ENCODE measurements around the gene AKT3.
"Not testable (repeated sequence)": the region's sequence is repeated elsewhere in the genome, so short reads cannot be mapped to it uniquely, and the experiment has no call there.

The AKT3 gene

DNA sequence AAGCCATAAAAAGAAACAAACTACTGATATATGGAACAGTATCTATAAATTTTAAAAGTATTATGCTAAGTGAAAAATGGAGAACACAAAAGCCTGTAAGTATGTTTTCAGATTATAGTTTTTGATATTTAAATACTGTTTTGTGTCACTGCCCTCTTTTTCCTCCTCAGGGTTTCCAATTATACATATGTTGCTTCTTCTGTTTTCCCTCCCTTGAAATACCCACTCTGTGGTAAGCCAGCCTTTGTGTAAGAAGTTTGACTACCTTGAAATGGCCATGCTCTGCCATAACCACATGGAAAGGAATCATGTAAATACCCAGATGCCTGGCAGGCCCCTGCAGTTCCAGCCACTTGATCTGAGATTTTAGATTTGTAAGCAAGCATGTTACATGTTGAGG is 248.3 kb downstream of the AKT3 start:
- no peak for DNase-seq (ENCODE audit: low read depth in 2 of 2)

DNA sequence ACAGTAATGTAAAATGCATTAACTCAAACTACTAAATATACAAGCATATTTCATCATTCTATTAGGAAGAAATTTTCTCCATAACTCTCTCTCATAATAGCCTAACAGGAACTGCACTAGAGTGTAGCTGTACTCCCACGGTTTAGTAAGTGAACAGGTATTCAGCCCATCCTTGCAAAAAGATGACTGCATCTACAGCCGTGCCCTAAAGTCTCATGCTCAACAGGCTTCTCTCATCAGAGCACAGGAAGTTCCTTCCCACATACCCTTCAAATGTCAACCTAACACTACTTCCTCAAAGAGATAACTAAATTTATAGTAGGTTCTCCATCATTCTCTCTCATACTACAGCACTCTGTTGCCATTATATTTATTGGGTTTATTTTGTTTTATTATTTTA is 251.6 kb downstream of the AKT3 start:
- DNase-seq (ENCODE audit: low read depth in 2 of 2) = no peak

DNA sequence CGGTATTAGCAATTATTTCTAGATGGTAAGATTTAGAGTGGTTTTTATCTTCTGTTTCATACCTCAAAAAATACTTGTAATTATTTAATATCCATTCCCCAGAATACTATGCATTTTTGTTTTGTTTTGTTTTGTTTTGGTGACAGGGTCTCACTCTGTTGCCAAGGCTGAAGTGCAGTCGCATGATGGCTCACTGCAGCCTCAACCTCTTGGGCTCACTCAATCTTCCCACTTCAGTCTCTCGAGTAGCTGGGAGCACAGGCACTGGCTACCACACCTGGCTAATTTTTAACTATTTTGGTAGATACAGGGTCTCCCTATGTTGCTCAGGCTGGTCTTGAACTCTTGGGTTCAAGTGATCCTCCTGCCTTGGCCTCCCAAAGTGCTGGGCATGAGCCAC is 252.7 kb downstream of the AKT3 start:
- no peak for DNase-seq (ENCODE audit: low read depth in 2 of 2)

DNA sequence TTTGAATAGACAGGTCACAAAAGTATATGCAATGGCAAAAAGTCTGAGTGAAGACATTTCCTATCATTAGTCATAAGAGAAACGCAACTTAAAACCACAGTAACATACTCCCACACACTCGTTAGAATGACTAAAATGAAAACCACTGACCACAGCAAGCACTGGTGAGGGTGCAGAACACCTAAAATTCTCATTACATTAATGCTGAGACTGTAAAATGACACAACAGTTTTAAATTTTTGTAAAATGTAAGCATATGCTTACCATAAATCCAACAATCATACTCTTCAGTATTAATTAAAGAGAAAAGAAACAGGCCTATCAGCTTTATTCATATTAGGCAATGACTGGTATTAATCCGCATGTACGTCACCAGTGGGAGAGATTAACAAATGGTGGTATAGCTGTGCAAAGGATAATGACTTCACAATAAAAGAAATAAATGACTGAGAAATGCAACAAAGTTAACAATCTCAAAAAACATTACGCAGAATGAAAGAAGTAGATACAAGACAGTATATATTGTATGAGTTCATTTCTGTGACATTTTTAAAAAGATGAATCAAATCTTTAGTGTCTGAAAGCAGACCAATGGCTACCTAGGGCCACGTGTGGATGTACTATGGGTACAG is 253.5 kb downstream of the AKT3 start:
- peak in 1 of 2 donors; percentile 7 for DNase-seq (ENCODE audit: low read depth in 2 of 2)

DNA sequence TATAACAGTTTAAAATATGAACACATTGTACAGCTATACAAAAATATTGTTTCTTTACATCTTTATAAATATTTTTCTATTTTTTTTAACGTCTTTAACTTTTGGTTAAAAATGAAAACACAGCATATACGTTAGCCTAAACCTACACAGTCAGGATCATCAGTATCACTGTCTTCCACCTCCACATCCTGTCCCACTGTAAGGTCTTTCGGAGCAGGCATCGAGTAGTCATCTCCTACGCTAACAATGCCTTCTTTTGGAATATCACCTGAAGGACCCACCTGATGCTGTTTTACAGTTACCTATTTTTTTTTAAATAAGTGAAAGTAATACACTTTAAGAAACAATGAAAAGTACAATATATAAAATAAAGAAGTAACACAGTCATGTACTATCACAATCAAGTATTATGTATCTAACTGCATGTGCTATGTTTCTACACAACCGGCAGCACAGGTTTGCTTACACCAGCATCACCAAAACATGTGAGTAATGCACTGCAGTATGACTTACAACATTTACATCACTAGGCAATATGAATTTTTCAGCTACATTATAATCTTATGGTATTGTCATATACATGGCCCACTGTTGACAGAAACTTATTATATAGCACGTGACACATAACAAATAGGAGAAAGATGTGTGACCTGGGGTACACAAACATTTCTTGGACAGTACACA is 254.4 kb downstream of the AKT3 start:
- no peak for DNase-seq (ENCODE audit: low read depth in 2 of 2)

DNA sequence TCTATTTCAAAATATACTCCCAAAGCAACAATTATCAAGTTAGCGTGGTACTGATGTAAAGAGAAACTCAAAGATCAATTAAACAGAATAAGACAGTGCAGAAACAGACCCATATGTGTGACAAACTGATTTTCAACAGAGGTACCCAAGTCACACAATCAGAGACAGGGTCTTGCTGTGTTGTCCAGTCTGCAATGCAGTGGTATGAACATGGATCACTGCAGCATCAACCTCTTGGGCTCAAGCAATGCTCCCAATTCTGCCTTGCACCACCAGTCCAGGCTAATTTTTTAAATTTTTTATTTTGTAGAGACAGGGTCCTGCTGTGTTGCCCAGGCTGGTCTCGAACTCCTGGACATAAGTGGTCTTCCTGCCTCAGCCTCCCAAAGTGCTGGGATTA is 255.6 kb downstream of the AKT3 start:
- DNase-seq (ENCODE audit: low read depth in 2 of 2) = no peak

DNA sequence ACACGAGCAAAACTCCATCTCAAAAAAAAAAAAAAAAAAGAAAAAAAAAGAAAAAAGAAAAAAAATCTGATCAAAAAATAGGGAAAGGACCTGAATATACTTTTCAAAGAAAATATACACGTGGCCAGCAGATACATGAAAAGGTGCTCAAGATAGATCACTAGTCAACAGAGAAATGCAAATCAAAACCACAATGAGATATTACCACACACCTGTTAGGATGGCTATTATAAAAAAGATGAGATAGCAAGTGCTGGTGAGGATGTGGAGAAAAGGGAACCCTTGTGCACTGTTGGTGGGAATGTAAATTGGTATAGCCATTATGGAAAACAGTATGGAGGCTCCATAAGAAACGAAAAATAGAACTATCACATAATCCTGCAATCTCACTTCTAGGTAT is 260.8 kb downstream of the AKT3 start:
- DNase-seq (ENCODE audit: low read depth in 2 of 2) = not testable (repeated sequence)

DNA sequence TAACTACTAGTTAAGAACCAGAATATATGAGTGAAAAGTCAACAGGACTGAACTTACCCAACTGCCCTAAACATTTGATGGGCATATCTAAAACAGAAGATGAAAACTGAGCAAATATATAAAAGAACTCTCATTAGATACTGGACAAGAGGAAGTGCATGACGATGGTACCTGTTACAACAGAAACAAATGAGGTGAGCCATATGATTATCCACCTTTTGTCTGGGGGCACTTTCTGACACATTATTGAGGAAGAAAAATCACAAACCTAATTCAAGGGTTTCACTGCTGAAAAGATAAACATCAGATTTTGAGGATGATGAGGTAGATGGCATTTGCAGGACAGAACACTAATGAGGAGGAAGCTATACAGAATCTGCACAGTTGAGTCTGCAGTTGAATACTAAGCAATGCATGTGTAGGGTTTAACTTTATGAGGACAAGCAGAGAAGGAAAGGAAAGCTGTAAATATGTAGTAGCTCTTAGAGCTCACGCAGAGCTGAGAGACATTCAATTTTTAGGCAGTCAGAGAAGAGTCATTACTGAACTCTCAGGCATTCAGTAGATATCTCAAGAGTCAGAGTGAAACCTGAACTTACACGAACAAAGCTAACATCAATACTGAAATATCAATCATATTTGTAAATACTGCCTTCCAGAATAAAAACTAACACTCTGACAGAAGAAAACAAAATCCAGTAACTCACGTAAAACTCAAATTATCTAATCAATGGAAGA is 262.1 kb downstream of the AKT3 start:
- DNase-seq (ENCODE audit: low read depth in 2 of 2) = no peak

DNA sequence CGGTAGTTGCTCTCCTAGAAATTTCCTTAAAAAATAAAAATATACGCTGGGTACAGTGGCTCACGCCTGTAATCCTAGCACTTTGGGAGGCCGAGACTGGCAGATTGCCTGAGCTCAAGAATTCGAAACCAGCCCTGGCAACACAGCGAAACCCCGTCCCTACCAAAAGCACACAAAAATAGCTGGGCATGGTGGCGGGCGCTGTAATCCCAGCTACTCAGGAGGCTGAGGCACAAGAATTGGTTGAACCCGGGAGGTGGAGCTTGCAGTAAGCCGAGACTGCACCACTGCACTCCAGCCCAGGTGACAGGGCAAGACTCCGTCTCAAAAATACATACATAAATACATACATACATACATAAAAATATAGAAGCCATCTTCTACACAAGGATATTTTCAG is 262.8 kb downstream of the AKT3 start:
- DNase-seq (ENCODE audit: low read depth in 2 of 2) = no peak

DNA sequence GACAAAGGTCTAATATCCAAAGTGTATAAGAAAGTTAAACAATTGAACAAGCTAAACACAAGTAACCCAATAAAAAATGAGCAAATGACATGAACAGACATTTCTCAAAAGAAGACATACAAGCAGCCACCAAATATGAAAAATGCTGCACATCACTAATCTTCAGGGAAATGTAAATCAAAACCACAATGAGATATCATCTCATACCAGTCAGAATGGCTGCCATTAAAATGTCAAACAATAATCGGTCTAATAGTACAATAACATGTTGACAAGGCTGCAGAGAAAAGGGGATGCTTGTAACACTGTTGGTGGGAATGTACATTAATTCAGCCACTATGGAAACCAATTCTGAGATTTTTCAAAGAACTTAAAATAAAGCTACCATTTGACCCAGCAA is 264.1 kb downstream of the AKT3 start:
- DNase-seq (ENCODE audit: low read depth in 2 of 2) = no peak

DNA sequence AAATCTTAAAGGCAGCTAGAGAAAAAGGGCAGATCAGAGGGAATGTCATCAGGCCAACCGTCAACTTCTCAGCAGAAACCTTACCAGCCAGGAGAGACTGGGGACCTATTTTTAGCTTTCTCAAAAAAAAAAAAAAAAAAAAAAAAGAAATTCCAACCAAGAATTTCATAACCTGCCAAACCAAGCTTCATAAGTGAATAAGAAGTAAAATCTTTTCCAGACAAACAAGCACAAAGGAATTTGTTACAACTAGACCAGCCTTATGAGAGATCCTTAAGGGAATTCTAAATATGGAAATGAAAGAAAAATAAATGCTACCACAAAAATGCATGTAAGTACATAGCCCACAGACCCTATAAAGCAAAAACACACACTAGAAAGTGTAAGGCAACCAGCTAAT is 267.7 kb downstream of the AKT3 start:
- no peak for DNase-seq (ENCODE audit: low read depth in 2 of 2)

DNA sequence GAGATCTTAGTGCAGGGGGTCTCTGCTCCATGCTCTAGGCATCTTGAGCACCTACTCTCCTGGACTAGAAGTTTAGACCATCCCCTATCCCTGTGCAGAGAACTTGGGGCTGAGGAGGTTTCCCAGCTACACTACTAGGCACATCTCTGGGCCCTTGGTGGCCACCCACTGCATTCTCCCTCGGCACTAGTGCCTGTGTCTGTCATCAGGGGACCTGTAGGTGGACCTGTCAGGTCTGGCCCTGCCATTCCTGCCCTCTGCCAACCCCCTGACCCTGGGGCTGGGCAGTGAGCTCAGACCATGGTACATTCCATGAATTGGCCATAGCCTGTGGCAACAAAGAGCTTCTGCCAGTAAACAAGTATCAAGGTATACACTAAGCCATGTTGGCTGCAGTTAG is 269.1 kb downstream of the AKT3 start:
- no peak for DNase-seq (ENCODE audit: low read depth in 2 of 2)

DNA sequence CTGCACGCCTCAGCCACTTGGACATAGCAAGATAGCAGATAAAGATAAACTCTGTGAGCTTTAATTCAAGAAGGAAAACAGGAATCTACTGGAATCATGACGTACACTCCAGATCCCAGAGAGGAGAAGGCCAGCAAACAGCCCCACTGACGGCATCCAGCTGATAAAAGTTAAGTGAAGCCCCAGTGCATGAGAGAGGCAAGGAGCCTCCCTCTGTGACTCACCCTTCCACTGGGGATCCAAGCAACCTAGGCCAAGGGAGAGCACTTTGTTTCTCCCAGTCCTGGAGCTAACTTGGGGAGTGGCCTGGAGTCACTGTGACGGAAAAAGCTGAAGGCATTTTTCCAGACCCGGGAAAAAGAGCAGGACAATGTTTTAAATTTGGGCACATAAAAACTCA is 270.0 kb downstream of the AKT3 start:
- DNase-seq (ENCODE audit: low read depth in 2 of 2) = no peak

DNA sequence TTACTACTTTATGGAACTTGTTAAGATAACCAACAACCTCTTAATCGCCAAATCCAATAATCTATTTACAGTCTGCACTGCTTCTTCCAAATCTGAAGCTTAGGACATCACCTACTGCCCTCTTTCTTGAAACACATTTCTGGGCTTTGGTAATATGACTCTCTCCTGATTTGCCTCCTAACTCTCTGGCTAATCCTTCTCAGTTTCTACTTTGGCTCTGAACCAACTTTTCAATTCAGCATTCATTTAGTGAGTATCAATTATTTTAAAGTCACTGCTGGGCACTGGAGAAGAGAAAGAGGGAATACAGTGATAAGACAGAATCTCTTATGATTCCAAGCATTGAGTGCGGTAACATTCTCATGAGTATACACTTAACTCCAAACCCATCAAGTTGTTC is 275.0 kb downstream of the AKT3 start:
- no peak for DNase-seq (ENCODE audit: low read depth in 2 of 2)

DNA sequence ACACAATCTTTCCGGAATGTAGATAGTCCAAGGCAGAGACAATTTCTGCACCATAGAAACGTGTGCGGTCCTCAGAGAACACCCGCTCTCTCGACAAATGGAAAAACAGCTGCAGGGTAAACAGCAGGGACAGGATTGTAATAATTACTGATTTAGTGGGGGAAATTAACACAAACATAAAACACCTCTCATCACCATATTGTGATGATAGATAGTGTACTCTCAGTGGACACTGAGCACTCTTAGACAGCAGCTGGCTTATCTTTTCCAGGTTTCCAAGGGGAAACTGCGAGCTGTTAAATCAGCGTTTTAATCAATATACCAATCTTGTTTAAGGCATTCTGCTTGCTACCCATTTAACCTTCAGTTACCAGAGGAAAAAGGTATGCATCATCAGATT is 277.1 kb downstream of the AKT3 start:
- no peak for DNase-seq (ENCODE audit: low read depth in 2 of 2)

DNA sequence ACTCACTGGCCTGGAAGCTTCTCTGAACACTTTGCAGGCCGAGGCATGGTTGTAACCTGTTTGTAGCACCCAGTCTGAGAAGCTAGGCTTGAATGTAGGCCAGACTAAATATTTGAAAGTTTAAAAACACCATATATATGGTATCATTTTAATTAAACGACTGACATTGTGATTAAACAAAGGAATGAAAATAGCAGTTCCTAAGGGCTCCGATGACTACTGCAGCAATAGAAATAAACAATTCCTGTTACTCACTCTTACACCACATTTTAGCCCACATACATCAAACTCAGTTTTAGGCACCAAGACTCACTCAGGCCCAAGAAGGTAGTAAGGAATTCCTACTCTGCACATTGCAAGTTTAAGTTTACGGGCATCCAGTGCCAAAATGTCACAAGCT is 281.2 kb downstream of the AKT3 start:
- DNase-seq (ENCODE audit: low read depth in 2 of 2) = no peak

DNA sequence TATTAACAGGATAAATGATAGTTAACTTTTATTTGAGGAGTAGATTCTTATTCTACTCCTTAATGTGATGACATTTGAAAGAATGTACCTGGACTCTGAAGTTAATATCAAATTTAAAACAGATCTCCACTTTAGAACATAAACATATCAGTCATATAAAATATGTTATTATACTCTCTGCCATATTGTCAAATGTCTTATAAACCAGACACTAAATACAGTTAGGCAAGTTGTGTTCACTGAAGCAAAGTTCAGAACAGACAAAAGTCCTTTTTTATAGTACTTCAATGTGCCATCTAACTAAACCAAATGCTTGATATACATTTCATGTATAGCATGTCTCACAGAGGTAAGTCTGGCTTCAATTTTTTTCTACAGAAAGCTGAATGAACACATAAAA is 285.2 kb downstream of the AKT3 start:
- no peak for DNase-seq (ENCODE audit: low read depth in 2 of 2)

DNA sequence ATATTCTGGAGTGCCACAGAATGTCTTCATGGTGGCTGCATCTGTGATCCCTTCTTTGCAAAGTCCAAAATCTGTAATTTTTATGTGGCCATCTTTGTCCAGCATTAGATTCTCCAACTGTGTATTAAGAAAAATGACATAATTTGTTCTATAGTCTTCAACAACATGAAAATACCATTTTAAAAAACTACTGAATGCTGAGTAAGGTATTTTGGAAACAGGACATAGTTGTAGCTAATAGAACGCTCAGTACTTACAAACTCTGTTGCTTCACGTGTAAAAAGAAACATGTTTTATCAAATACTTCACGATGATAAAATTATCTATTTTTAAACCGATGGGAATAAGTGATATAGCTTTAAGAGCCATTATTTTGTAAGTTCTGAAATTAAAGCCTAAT is 286.3 kb downstream of the AKT3 start:
- no peak for DNase-seq (ENCODE audit: low read depth in 2 of 2)

DNA sequence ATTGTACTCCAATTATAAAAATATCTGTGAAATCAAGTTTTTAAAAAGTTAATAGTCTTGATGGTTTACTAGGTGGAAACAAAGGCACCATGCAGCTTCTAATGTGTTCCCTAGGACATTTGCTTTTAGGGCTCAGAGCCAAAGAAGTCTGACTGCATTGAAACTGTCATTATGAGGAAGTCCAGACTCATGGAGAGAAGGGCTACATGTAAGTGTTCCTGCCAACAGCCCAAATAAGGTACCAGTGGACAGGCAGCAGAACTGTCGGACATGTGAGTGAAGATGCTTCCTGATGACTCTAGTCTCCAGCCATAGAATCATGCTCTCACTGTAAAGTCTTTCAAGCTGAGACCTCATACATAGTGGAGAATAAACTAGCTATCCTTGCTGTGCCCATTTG is 287.6 kb downstream of the AKT3 start:
- no peak for DNase-seq (ENCODE audit: low read depth in 2 of 2)

DNA sequence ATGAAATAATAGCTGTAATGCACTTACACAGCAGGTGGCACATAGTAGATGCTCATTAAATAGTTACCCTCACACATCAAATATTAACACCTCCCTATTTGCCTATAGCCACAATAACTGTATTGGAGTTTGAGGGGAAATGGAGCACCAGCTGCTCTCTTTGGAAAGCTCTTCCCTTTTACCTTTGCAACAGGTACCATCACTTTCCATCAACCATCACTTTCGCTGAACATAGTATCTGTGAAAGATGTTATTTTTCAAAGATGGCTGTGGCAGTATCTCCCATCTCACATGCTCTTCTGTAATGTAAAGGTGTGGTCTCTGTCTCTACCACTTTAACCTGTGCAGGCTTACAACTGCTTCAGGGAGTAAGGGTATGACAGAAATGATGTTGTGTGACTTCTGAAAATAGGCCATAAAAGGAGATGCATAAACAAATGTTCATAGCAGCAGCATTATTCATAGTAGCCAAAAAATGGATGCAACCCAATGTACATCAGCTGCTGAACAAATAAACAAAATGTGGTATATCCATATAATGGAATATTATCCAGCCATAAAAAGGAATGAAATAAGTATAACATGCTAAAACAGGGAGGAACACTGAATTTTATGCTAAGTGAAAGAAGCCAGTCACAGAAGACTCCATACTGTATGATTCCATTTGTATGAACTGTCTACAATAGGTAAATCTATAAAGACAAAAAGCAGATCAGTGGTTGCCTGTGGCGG is 288.3 kb downstream of the AKT3 start:
- DNase-seq (ENCODE audit: low read depth in 2 of 2) = no peak

DNA sequence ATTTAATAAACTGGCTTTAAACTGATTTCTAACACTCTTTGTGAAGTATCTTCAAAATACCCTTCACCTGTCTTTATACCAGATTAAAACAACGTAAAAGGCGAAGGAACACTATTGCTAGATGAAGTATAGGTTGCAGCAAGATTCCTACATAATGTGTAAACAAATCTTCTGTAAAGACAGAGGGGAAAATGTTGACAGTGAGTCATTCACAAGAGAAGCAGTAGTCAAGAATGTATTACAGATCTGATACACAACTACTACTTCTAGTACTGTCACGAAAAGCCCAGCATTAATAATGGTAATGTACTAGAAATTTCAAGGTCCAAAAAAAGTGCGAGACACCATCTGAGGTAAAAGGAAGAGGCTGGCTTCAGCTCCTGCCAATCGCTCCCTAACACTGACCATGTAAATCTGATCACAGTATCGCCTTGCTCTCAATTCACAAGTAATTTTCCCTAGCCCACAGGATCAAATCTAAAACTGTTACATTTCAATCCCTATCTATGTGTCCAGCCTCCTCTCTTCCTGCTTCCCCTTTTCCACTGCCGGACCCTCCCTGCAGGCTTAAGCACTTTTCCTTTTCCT is 290.4 kb downstream of the AKT3 start:
- DNase-seq (ENCODE audit: low read depth in 2 of 2) = no peak

DNA sequence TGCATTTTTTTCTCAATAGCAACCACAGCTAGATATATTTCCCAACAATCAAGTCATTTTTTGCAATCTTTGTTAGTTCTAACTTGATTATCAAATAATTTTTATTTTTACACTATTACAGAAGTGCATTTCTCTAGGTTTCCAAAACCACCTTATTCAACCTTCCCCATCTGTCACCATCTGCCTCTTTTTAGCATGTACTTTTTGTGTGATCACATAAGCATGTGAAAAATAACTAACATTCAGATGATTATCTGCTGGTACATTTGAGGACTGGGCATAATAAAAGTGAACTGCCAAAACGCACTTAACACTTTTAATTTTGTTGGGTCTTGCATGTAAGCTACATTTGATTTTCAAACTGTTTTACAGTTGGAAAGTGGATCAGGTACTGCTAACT is 291.5 kb downstream of the AKT3 start:
- no peak for DNase-seq (ENCODE audit: low read depth in 2 of 2)
